Neural cell (in vitro differentiated cells): ENCODE measurements around the gene ACP7. TPM values are rescaled to one million over a fixed set of nuclear protein-coding genes. Genes with fewer than 3 reads are reported as not detected.

Experiments
- H2AFZ ChIP-seq: fragments of 200-600, 300-800 bp; sonication (generic), shearing (Covaris generic); 2 replicates; pipeline ENCODE4 v1.6.0; 2014; ENCODE audit warnings: low read depth, mild to moderate bottlenecking, antibody characterized with exemption, low read length, moderate library complexity
- H3F3A ChIP-seq: fragments of 200-600 bp; shearing (Covaris generic); 2 replicates; pipeline ENCODE4 v1.6.1; 2016; ENCODE audit warnings: mild to moderate bottlenecking, moderate library complexity, mixed read lengths, antibody characterized with exemption, low read length; ENCODE audit not compliant: insufficient read depth, poor library complexity, severe bottlenecking
- H3K27ac ChIP-seq: fragments of 200-600, 300-800 bp; sonication (generic), shearing (Covaris generic); 2 replicates; pipeline ENCODE4 v1.5.1; 2014; ENCODE audit warnings: mild to moderate bottlenecking, low read length, moderate library complexity
- H3K27me3 ChIP-seq: fragments of 300-800, 200-600 bp; sonication (generic), shearing (Covaris generic); 2 replicates; pipeline ENCODE4 v1.6.0; 2014; ENCODE audit warnings: mild to moderate bottlenecking, low read depth, low read length, moderate library complexity; ENCODE audit not compliant: insufficient read depth
- H3K36me3 ChIP-seq: fragments of 300-800, 200-600 bp; sonication (generic), shearing (Covaris generic); 2 replicates; pipeline ENCODE4 v1.5.1; 2014; ENCODE audit warnings: mild to moderate bottlenecking, antibody characterized with exemption, low read length, moderate library complexity; ENCODE audit not compliant: insufficient read depth
- H3K4me2 ChIP-seq: fragments of 300-800, 200-600 bp; sonication (generic), shearing (Covaris generic); 2 replicates; pipeline ENCODE4 v1.6.0; 2014; ENCODE audit warnings: mild to moderate bottlenecking, low read length
- H3K4me3 ChIP-seq: fragments of 300-800, 200-600 bp; sonication (generic), shearing (Covaris generic); 2 replicates; pipeline ENCODE4 v1.5.1; 2014; ENCODE audit warnings: mild to moderate bottlenecking, low read length, moderate library complexity
- H3K79me2 ChIP-seq: fragments of 200-600 bp; shearing (Covaris generic); replicated peaks from 2 replicates; pipeline ENCODE4 v1.6.0; 2014; ENCODE audit warnings: mild to moderate bottlenecking, low read length, moderate library complexity; ENCODE audit not compliant: insufficient read depth
- H3K9ac ChIP-seq: fragments of 300-800, 200-600 bp; sonication (generic), shearing (Covaris generic); 2 replicates; pipeline ENCODE4 v1.6.1; 2016; ENCODE audit warnings: mild to moderate bottlenecking, low read length, mixed read lengths
- H3K9me2 ChIP-seq: fragments of 200-600 bp; shearing (Covaris generic); 2 replicates; pipeline ENCODE4 v1.6.1; 2016; ENCODE audit warnings: mild to moderate bottlenecking, low read length, mixed read lengths; ENCODE audit not compliant: insufficient read depth
- H3K9me3 ChIP-seq: fragments of 200-600, 300-800 bp; sonication (generic), shearing (Covaris generic); 2 replicates; pipeline ENCODE4 v1.6.1; 2016; ENCODE audit warnings: mild to moderate bottlenecking, mixed run types, low read length, moderate library complexity, mixed read lengths
- H4K20me1 ChIP-seq: fragments of 200-600 bp; shearing (Covaris generic); 2 replicates; pipeline ENCODE4 v1.6.1; 2016; ENCODE audit warnings: mild to moderate bottlenecking, mixed run types; ENCODE audit not compliant: insufficient read depth
- CTCF ChIP-seq: fragments of 450-650 bp; IDR thresholded peaks from 2 replicates; pipeline ENCODE4 v1.5.1; 2014; ENCODE audit warnings: antibody characterized with exemption, mild to moderate bottlenecking, moderate library complexity; ENCODE audit not compliant: poor library complexity, severe bottlenecking
- EP300 ChIP-seq: fragments of 450-650 bp; conservative IDR thresholded peaks from 2 replicates; pipeline ENCODE4 v1.6.1; 2014; ENCODE audit warnings: antibody characterized with exemption, mild to moderate bottlenecking, moderate library complexity; ENCODE audit not compliant: poor library complexity, severe bottlenecking
- EZH2 ChIP-seq: fragments of 200-600, 300-800 bp; shearing (Covaris generic), sonication (generic); IDR thresholded peaks from 2 replicates; pipeline ENCODE4 v1.6.1; 2014; ENCODE audit warnings: antibody characterized with exemption, low read length, borderline replicate concordance, mild to moderate bottlenecking; ENCODE audit not compliant: insufficient read depth, poor library complexity, severe bottlenecking
- MXI1 ChIP-seq: fragments of 450-650 bp; conservative IDR thresholded peaks from 2 replicates; pipeline ENCODE4 v1.6.1; 2014; ENCODE audit warnings: antibody characterized with exemption, mild to moderate bottlenecking; ENCODE audit not compliant: poor library complexity, severe bottlenecking
- POLR2AphosphoS5 ChIP-seq: IDR thresholded peaks from 2 replicates; pipeline ENCODE4 v1.6.1; 2012
- REST ChIP-seq: IDR thresholded peaks from 2 replicates; pipeline ENCODE4 v1.6.1; 2012; ENCODE audit warnings: borderline replicate concordance
- SMC3 ChIP-seq: fragments of 450-650 bp; conservative IDR thresholded peaks from 2 replicates; pipeline ENCODE4 v1.6.1; 2014; ENCODE audit warnings: antibody characterized with exemption, mild to moderate bottlenecking, moderate library complexity; ENCODE audit not compliant: poor library complexity
- TAF1 ChIP-seq: IDR thresholded peaks from 2 replicates; pipeline ENCODE4 v1.6.1; 2012; ENCODE audit warnings: low read depth
- polyA plus RNA-seq: library from polyadenylated mRNA; depleted of rRNA; stranded (reverse); fragments of >200 nt; gene quantifications from 2 replicates; pipeline ENCODE4 v1.2.3, GENCODE V29; 2014

ACP7 gene
- polyA plus RNA-seq, 1 donor from 2014 or later = not detected

- TF ChIP-seq MXI1 (no peak), POLR2AphosphoS5 (no peak), TAF1 (no peak), REST (no peak)
- no peak overlapping the region for H3K4me3 ChIP-seq
Measured at GRCh38 chr19:39098365-39099269, 14.4 kb downstream of the ACP7 start.

GRCh38 chr19:39099341-39099740, 15.2 kb downstream of the ACP7 start:
- Histone ChIP-seq H4K20me1 (no peaks in the 10 kb centered on the region), H2AFZ (no peak overlapping the region), H3K9me2 (no peaks in the 10 kb centered on the region), H3K27me3 (peaks cover 3% of the 10 kb centered on the region), H3K4me2 (no peak overlapping the region), H3K27ac (no peak overlapping the region), H3K9me3 (no peaks in the 10 kb centered on the region), H3K36me3 (no peaks in the 10 kb centered on the region), H3K9ac (no peak overlapping the region), H3K79me2 (no peaks in the 10 kb centered on the region), H3F3A (no peaks in the 10 kb centered on the region), H3K4me3 (no peak overlapping the region)
- TF ChIP-seq SMC3 = no peak
- no peak for TF ChIP-seq EP300
- TF ChIP-seq CTCF = no peak
- TF ChIP-seq EZH2 = no peak
- no peak for TF ChIP-seq REST
- TF ChIP-seq MXI1 = no peak
- no peak for TF ChIP-seq POLR2AphosphoS5
- no peak for TF ChIP-seq TAF1

More at GRCh38 chr19:39098365-39099269, 14.4 kb downstream of the ACP7 start:
- no peaks in the 10 kb centered on the region for H3F3A ChIP-seq
- no peak overlapping the region for H3K4me2 ChIP-seq
- no peaks in the 10 kb centered on the region for H4K20me1 ChIP-seq
- no peaks in the 10 kb centered on the region for H3K9me3 ChIP-seq
- H3K9ac ChIP-seq = no peak overlapping the region
- no peaks in the 10 kb centered on the region for H3K9me2 ChIP-seq
- H3K79me2 ChIP-seq = no peaks in the 10 kb centered on the region
- no peaks in the 10 kb centered on the region for H3K36me3 ChIP-seq
- peaks cover 3% of the 10 kb centered on the region for H3K27me3 ChIP-seq
- no peak overlapping the region for H2AFZ ChIP-seq
- H3K27ac ChIP-seq = no peak overlapping the region
